NCI-H187 (cell line): ENCODE results near the gene RNF5.
A peak's percentile ranks its signal among the peaks of the same experiment; 100 is the strongest.
"Not testable (repeated sequence)": the region's sequence is repeated elsewhere in the genome, so short reads cannot be mapped to it uniquely, and the experiment has no call there.

Source experiments
- DNase-seq, 2 experiments: peaks; one replicate each; lab custom pipeline; 2025; lab: John Stamatoyannopoulos, UW

RNF5 gene

GRCh38 chr6:32177788-32178546 lies at the start of gene RNF5:
Gene RNF5 (plus strand): TSS chr6:32178405. CDS start chr6:32178512, 107 bp downstream.
- peak; percentile 95 to 99 for DNase-seq

GRCh38 chr6:32128751-32129296 lies 49.4 kb upstream of the RNF5 start:
- no peak for DNase-seq

GRCh38 chr6:32129297-32130088 lies 48.7 kb upstream of the RNF5 start:
- DNase-seq = no peak

- no peak for DNase-seq
Observed at GRCh38 chr6:32131439-32131948, 46.7 kb upstream of the RNF5 start.

GRCh38 chr6:32132110-32132509 lies 46.1 kb upstream of the RNF5 start:
- no peak for DNase-seq

GRCh38 chr6:32133786-32134185 lies 44.4 kb upstream of the RNF5 start:
- DNase-seq = no peak

GRCh38 chr6:32137454-32137853 lies 40.8 kb upstream of the RNF5 start:
- DNase-seq = no peak

- no peak for DNase-seq
Observed at GRCh38 chr6:32139590-32139989, 38.6 kb upstream of the RNF5 start.

- DNase-seq = no peak
Observed at GRCh38 chr6:32140420-32141046, 37.7 kb upstream of the RNF5 start.

GRCh38 chr6:32144238-32144637 lies 34.0 kb upstream of the RNF5 start:
- not testable (repeated sequence) for DNase-seq

- DNase-seq = no peak
Observed at GRCh38 chr6:32146287-32146686, 31.9 kb upstream of the RNF5 start.

- DNase-seq = no peak
Observed at GRCh38 chr6:32146687-32147086, 31.5 kb upstream of the RNF5 start.

- no peak for DNase-seq
Observed at GRCh38 chr6:32147401-32148132, 30.6 kb upstream of the RNF5 start.

GRCh38 chr6:32148289-32149091 lies 29.7 kb upstream of the RNF5 start:
- DNase-seq = peak in 1 of 2 experiments; percentile 22

- no peak for DNase-seq
Observed at GRCh38 chr6:32149092-32149755, 29.0 kb upstream of the RNF5 start.

GRCh38 chr6:32149932-32150870 lies 28.0 kb upstream of the RNF5 start:
- no peak for DNase-seq

GRCh38 chr6:32151181-32151862 lies 26.9 kb upstream of the RNF5 start:
- DNase-seq = no peak
